ENCODE measurements around the gene COPG2. TPM values are rescaled to one million over a fixed set of nuclear protein-coding genes. Genes with fewer than 3 reads are reported as not detected.
"Not testable (repeated sequence)": the region's sequence is repeated elsewhere in the genome, so short reads cannot be mapped to it uniquely, and the experiment has no call there.

COPG2 gene
- total RNA-seq, 1 donor from 2014 or later: 36.8 TPM

- H3K9me3 Mint-ChIP-seq (ENCODE audit: unreplicated experiment): no peaks in the 10 kb centered on the region
- H3K36me3 Mint-ChIP-seq (ENCODE audit: unreplicated experiment): no peaks in the 10 kb centered on the region
- TF ChIP-seq CTCF (IDR thresholded peaks at IDR 0.05; ENCODE audit: partially characterized antibody, unreplicated experiment): no peak
- H3K27me3 Mint-ChIP-seq (ENCODE audit: unreplicated experiment): no peaks in the 10 kb centered on the region
- no peak overlapping the region for H3K4me3 Mint-ChIP-seq (ENCODE audit: unreplicated experiment)
- no peak overlapping the region for H3K27ac Mint-ChIP-seq (ENCODE audit: unreplicated experiment)
- DNase-seq: no peak
- no peaks in the 10 kb centered on the region for H3K4me1 Mint-ChIP-seq (ENCODE audit: low read depth, unreplicated experiment)
Measured at GRCh38 chr7:130515315-130516040, 153.1 kb downstream of the COPG2 start.

- Mint-ChIP-seq H3K27ac (ENCODE audit: unreplicated experiment) (no peak overlapping the region), H3K9me3 (ENCODE audit: unreplicated experiment) (no peaks in the 10 kb centered on the region), H3K4me3 (ENCODE audit: unreplicated experiment) (no peak overlapping the region), H3K27me3 (ENCODE audit: unreplicated experiment) (no peaks in the 10 kb centered on the region), H3K4me1 (ENCODE audit: low read depth, unreplicated experiment) (no peaks in the 10 kb centered on the region), H3K36me3 (ENCODE audit: unreplicated experiment) (no peaks in the 10 kb centered on the region)
- no peak for TF ChIP-seq CTCF (IDR thresholded peaks at IDR 0.05; ENCODE audit: partially characterized antibody, unreplicated experiment)
- no peak for DNase-seq
Measured at GRCh38 chr7:130513447-130513846, 155.1 kb downstream of the COPG2 start.

GRCh38 chr7:130512038-130512437, 156.5 kb downstream of the COPG2 start:
- H3K27ac Mint-ChIP-seq (ENCODE audit: unreplicated experiment); H3K27me3 Mint-ChIP-seq (ENCODE audit: unreplicated experiment); DNase-seq; H3K36me3 Mint-ChIP-seq (ENCODE audit: unreplicated experiment); H3K4me1 Mint-ChIP-seq (ENCODE audit: low read depth, unreplicated experiment); H3K4me3 Mint-ChIP-seq (ENCODE audit: unreplicated experiment); H3K9me3 Mint-ChIP-seq (ENCODE audit: unreplicated experiment): not testable (repeated sequence)

- Mint-ChIP-seq H3K4me1 (ENCODE audit: low read depth, unreplicated experiment) (no peaks in the 10 kb centered on the region), H3K36me3 (ENCODE audit: unreplicated experiment) (no peaks in the 10 kb centered on the region), H3K27me3 (ENCODE audit: unreplicated experiment) (peaks cover 1% of the 10 kb centered on the region), H3K4me3 (ENCODE audit: unreplicated experiment) (no peak overlapping the region), H3K9me3 (ENCODE audit: unreplicated experiment) (peaks cover 2% of the 10 kb centered on the region), H3K27ac (ENCODE audit: unreplicated experiment) (no peak overlapping the region)
- no peak for TF ChIP-seq CTCF (IDR thresholded peaks at IDR 0.05; ENCODE audit: partially characterized antibody, unreplicated experiment)
- DNase-seq: no peak
Measured at GRCh38 chr7:130506358-130506757, 162.2 kb downstream of the COPG2 start.

GRCh38 chr7:130505753-130506152, 162.8 kb downstream of the COPG2 start:
- Mint-ChIP-seq H3K27me3 (ENCODE audit: unreplicated experiment) (peaks cover 1% of the 10 kb centered on the region), H3K36me3 (ENCODE audit: unreplicated experiment) (no peaks in the 10 kb centered on the region), H3K27ac (ENCODE audit: unreplicated experiment) (no peak overlapping the region), H3K4me1 (ENCODE audit: low read depth, unreplicated experiment) (no peaks in the 10 kb centered on the region), H3K9me3 (ENCODE audit: unreplicated experiment) (peaks cover 2% of the 10 kb centered on the region), H3K4me3 (ENCODE audit: unreplicated experiment) (no peak overlapping the region)
- no peak for DNase-seq
- TF ChIP-seq CTCF (IDR thresholded peaks at IDR 0.05; ENCODE audit: partially characterized antibody, unreplicated experiment): no peak
